ENCODE data around the gene HPGDS.
"Not testable (repeated sequence)": the region's sequence is repeated elsewhere in the genome, so short reads cannot be mapped to it uniquely, and the experiment has no call there.

Gene HPGDS

GRCh38 chr4:94307231-94307871, 35.3 kb downstream of the HPGDS start:
- DNase-seq, result no peak

- no peak for DNase-seq
These were observed 35.9 kb downstream of the HPGDS start for GRCh38 chr4:94306713-94307112.

- DNase-seq, result no peak
These were observed 37.0 kb downstream of the HPGDS start for GRCh38 chr4:94305466-94306225.

GRCh38 chr4:94304365-94304971, 38.2 kb downstream of the HPGDS start:
- DNase-seq, result no peak

DNA sequence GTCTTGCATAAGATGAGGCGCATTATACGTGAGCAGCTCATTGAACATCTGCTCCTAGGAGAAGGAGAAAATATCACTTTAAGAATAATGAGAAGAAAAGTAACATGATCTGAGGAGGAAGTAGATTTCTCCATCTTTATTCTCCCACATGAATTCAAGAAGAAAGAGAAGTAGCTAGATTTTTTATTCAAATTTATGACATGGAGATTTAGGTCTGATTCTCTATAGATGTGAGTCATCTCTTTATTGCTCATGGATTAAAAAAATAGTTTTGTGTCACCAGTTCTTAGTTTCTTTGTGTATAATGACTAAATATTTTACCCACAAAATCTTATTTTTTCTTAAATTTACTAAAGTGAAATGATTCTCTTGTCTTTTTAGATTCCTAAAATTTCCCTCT, 40.4 kb downstream of the HPGDS start:
- no peak for DNase-seq

DNA sequence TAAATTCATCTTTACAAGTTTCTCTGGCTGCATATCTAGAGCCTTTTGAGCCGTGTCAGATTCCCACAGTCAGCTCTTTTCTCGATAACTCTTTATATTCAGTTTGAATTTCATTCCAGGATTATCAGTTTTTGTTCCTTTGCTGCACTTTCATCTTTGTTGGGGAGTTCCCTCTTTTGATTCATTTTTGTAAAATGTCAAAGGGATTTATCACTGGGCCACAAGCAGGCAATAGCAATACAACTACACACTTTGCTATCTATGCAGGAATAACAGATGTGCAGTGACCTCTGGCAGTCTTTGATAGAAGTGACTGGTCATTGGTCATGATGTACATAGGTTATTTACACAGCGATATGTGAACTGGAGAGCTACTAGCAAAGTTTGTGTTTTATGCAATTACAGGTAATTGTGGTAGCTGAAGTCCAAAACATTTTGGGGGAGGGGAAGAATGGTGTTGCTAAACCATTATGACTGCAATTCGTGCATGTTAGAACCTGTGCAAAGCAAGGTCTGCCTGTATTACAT, 43.8 kb downstream of the HPGDS start:
- DNase-seq, result no peak

- DNase-seq, result not testable (repeated sequence)
These were observed 47.2 kb downstream of the HPGDS start for GRCh38 chr4:94295473-94295872.

DNA sequence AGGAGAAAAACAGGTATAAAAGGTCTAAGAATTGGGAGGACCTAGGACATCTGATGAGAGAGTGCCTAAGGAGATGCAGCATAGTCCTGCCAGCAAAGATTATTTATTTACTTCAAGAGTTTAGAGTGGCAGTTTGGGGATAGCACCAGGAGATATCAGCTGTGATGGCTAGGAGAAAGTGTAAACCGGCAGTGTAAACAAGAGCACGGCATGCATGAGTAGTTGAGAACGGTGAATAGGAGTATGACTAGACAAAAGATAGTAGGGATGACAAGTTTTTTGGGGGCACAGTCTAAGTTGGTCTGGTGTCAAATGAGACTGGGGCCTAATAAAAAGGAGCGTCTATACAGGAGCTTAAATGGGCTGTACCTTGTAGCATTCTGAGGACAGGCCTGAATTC, 48.7 kb downstream of the HPGDS start:
- not testable (repeated sequence) for DNase-seq

DNA sequence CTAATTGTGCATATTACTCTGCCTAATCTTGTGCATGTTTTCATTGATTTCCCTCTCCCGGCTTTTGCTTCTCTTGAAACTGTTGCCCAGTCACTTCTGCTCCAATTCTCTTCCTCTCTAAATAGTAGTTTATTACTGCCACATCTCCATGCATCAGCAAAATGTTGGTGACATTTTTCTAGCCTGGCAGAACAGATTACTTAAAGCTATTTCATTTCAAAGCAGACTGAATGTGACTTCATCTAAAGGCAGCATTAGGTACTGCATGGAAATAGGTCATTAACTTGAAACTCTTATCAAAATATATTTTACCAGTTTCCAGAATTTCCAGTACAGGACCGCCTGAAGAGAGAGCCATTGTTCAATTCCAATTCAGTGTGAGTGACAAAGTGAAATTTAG, 52.4 kb downstream of the HPGDS start:
- DNase-seq, result no peak

DNA sequence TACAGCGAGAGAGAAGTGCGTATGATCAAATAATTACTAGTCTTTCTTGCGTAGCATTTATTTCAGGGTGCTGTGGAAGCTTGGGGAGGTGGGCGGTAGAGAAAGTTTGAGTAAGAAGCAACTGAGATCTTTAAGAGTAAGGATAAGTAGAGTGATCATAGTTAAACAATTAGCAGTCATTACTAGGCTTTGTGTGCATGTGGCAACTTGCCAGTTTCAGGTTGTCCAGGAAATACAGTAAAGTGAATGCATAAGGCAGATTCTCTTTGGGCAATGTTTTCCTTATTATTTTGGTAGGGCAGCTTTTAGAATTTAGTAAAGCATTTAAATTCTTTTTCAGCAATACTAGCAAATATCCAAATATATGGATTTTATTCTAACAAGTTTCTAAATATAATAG, 57.0 kb downstream of the HPGDS start:
- no peak for DNase-seq

GRCh38 chr4:94284889-94285288, 57.7 kb downstream of the HPGDS start:
- DNase-seq, result no peak

GRCh38 chr4:94278781-94279180, 63.9 kb downstream of the HPGDS start:
- no peak for DNase-seq

- DNase-seq, result no peak
These were observed 65.1 kb downstream of the HPGDS start for GRCh38 chr4:94277534-94277933.

DNA sequence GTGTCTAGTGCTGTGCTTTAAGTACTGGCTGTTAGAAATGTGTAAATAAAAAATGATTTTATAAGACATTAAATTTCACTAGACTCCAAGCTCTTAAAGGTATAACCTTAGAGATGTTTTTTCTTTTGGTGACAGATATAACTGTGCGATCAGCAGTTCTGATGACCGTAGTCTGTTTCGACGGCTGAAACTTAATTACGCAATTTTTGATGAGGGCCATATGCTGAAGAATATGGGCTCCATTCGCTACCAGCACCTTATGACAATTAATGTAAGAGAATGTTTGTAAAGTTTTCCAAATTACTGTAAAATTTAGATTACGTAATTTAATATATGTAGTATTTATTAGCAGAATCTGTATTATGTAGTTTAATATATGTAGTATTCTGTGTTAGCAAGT, 66.4 kb downstream of the HPGDS start:
- DNase-seq, result no peak

DNA sequence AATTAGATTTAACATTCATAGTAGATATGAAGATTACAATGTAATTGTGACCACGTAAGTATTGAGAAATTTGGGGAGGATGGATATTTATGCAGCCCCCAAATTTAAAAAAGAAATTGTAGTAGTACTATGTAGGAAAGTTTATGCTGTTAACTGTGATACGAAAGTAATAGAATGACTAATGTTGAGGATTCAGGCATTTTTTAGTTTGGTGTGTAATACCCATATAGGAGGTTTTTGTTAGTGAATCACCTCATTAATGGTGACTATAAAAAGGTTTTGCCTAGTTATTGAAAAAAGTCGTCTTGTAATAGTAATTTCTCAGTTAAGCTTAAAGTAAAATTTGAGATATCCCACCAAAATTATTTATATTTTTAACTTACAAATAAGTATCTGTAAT, 67.7 kb downstream of the HPGDS start:
- DNase-seq, result no peak

DNA sequence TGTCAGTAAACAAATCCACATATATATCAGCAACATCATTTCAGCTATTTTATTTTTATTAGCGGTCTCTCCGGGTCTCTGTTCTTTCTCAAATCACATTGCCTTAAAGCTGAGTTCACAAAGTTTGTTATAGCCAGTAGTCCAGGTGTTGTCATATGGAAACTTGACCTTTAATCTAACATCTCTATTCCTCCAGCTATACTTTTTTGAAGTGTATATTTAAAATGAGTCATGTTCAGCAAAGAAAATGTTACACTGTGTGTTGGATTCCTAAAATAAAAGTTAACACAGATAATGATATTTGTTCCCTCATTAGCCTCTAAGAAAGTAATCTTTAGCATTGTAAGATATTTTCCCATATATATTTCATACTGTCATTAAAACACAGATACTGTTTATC, 71.4 kb downstream of the HPGDS start:
- no peak for DNase-seq

DNA sequence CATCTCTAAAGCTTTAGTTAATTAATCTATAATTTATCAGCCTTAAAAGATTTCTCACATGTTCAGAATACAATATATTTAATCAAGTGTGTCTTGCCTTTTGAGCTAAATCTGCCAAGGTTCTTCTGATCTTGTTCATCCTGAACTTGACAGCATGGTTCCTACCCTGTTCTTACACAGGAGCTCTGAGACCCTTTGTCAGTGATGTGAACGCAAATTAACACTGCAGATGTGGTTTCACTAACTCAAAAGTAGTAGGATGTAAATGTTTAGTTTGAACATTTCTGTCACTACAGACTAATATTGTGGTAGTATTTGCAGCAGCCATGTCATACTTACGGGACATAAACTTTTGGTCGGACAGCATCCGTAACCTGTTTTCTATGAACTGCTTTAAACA, 75.6 kb downstream of the HPGDS start:
- DNase-seq, result no peak

- DNase-seq, result no peak
These were observed 80.2 kb downstream of the HPGDS start for GRCh38 chr4:94262163-94263016.

DNA sequence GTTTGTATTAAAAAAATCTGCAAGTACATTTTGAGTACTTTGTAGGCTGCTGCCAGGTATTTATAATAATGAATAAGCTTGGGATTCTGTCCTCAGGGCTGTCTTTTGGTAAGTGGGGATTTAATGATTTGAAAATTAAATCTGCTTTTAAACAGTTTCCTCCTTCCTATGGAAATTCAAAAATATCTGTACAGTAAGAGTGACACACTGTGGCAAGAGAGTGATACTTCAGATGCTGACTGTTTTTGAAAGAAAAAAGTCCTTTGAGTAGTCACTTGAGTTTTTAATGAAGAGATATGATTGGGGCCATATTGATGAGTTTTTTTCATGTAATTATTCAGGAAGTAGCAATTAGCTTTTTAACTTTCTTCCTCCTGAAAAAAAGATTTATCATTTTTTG, 85.8 kb downstream of the HPGDS start:
- no peak for DNase-seq

GRCh38 chr4:94256144-94256783, 86.4 kb downstream of the HPGDS start:
- DNase-seq, result no peak

GRCh38 chr4:94253036-94253435, 89.6 kb downstream of the HPGDS start:
- DNase-seq, result no peak

GRCh38 chr4:94251094-94251493, 91.5 kb downstream of the HPGDS start:
- DNase-seq, result no peak
